ENCODE data around the gene HS1BP3.

DNA sequence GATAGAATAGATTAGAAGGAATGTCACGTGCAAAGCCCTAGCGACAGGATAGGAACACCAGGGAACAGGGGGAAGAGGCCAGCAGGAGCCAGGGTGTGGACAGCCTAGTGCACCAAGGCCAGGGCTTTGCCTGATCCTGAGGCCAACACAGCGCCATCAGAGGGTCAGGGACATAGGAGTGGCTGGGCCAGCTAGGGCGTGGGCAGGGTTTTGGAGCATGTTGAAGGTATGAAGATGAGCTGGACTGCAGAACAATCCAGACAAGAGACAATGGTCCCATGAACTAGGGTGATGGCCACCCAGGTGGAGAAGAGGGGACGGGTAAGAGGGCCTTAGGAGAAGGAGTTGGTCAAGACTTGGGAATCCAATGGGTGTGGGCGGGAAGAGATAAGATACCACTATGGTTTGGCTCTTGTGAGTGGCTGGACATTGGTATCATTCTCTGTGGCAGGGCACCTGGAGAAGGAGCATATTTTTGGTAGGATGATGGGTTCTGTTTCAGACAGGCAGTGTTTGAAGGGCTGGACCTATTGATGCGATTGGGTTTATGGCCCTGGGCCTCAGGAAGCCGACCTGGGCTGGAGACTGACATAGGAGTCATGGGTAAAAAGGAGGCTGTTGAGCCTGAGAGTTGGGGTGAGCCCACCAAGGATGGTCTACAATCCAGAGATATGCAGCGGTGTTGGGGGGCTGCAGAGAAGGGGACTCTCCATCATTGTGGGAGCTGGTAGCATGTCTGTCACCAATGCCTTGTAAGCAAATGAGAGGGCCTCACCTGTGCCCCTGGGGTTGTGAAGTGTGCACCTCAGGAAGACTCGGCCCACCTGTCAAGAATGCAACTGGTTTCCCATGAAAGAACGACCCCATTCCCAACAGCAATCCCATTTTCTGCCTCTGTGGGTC is 2.0 kb upstream of the HS1BP3 start:
- TF ChIP-seq, protein P1, sequence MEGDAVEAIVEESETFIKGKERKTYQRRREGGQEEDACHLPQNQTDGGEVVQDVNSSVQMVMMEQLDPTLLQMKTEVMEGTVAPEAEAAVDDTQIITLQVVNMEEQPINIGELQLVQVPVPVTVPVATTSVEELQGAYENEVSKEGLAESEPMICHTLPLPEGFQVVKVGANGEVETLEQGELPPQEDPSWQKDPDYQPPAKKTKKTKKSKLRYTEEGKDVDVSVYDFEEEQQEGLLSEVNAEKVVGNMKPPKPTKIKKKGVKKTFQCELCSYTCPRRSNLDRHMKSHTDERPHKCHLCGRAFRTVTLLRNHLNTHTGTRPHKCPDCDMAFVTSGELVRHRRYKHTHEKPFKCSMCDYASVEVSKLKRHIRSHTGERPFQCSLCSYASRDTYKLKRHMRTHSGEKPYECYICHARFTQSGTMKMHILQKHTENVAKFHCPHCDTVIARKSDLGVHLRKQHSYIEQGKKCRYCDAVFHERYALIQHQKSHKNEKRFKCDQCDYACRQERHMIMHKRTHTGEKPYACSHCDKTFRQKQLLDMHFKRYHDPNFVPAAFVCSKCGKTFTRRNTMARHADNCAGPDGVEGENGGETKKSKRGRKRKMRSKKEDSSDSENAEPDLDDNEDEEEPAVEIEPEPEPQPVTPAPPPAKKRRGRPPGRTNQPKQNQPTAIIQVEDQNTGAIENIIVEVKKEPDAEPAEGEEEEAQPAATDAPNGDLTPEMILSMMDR (IDR thresholded peaks at IDR 0.05), result no peak
- no peak for TF ChIP-seq POLR2A (IDR thresholded peaks at IDR 0.05)
